SK-N-MC (cell line): ENCODE measurements around the gene GPR32.

ENCODE experiments used
- EZH2 ChIP-seq: fragments of 200-600 bp; sonication (generic); IDR thresholded peaks from one replicate; pipeline ENCODE4 v1.6.1; 2017; ENCODE audit warnings: antibody characterized with exemption
- FOXP2 ChIP-seq: optimal IDR thresholded peaks from 2 replicates; pipeline ENCODE3; 2011; ENCODE audit warnings: mild to moderate bottlenecking, moderate library complexity; ENCODE audit not compliant: insufficient read depth; ENCODE audit errors: extremely low read length, control extremely low read depth
- POLR2AphosphoS5 ChIP-seq: IDR thresholded peaks from 2 replicates; pipeline ENCODE4 v1.6.1; 2012; ENCODE audit warnings: mild to moderate bottlenecking, low read depth, low read length, borderline replicate concordance

DNA sequence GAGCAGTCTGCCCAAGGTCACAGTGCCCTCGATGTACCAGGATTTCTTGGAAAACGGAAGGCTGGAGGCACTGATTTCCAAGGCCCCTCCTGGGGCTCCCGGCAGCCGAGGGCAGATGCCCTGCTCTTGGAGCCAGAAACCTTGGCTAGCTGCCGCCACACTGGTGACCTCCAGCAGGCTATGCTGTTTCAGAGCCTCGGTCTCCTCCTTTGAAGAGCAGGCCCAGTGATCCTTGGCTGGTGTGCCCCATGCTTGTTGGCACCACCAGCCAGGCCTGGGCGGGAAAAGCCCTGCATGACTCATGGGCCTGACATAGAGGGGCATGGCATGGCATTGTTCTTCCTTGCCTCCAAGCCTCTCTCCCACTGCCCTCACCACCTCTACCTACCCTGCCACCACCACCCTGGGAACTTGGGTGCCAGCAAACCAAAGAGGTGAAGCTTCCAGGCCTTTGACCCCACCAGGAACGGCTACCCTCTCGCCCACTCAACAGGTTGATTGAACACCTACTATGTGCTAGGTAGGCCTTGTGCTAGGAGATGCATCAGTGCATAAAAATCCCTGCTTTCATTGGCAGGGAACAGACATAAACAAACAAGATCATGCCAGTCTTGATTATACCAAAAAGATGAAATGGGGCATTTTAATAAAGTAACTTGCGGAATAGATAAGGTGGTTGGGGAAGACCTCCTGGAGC lies 48.7 kb upstream of the GPR32 start:
- TF ChIP-seq POLR2AphosphoS5 (no peak), EZH2 (no peak), FOXP2 (no peak)
